Esophagus squamous epithelium (tissue), 5 donors: ENCODE data around the gene NCAPG. TPM values are rescaled to one million over a fixed set of nuclear protein-coding genes. Genes with fewer than 3 reads are reported as not detected.

Source experiments
- DNase-seq: peaks from one replicate; lab custom pipeline; 2025; lab: John Stamatoyannopoulos, UW
- H3K27ac ChIP-seq, 4 donors: fragments of 200-600 bp; sonication (generic); one replicate each; pipeline ENCODE4 v1.5.1; 2016 to 2019; ENCODE audit warnings: mild to moderate bottlenecking in 1 of 4
- H3K27me3 ChIP-seq, 4 donors: fragments of 200-600 bp; sonication (generic); 1 replicate in 3 of 4; 2 replicates in 1 of 4; pipeline versions ENCODE4 v1.5.1 to v1.6.0; 2017 to 2021; ENCODE audit warnings: antibody characterized with exemption in 1 of 4
- H3K36me3 ChIP-seq, 3 donors: fragments of 200-600 bp; sonication (generic); one replicate each; pipeline ENCODE4 v1.5.1; 2016 to 2019
- H3K4me1 ChIP-seq, 3 donors: fragments of 200-600 bp; sonication (generic); one replicate each; pipeline ENCODE4 v1.5.1; 2017 to 2019
- H3K4me3 ChIP-seq, 4 donors: fragments of 200-600 bp; sonication (generic); 1 replicate in 3 of 4; 2 replicates in 1 of 4; pipeline ENCODE4 v1.5.1; 2016 to 2019; ENCODE audit warnings: mild to moderate bottlenecking in 2 of 4, moderate library complexity in 1 of 4
- H3K9me3 ChIP-seq, 3 donors: fragments of 200-600 bp; sonication (generic); one replicate each; pipeline ENCODE4 v1.5.1; 2016 to 2019
- POLR2A ChIP-seq, 4 donors: fragments of 450-650 bp; IDR thresholded peaks; one replicate each; pipeline ENCODE4 v1.6.1; 2017; ENCODE audit warnings: antibody characterized with exemption in 4 of 4, mild to moderate bottlenecking in 4 of 4, moderate library complexity in 3 of 4
- WGBS, 2 donors: methylation state at CpG; one replicate each; pipeline ENCODE4 v1.1.5; 2018; 5-methylcytosine and 5-hydroxymethylcytosine counted together
- intact Hi-C: fragments of 100-400 bp; cut with DNase I; formaldehyde crosslinking; loops from one replicate; pipeline ENCODE4 v1.15.0; 2022
- total RNA-seq, 4 donors: library from RNA; depleted of rRNA; stranded (reverse); fragments of >200 nt; gene quantifications; one replicate each; pipeline ENCODE4 v1.1.0, GENCODE V29; 2016
- TF ChIP-seq, protein P1 (sequence below), 6 experiments: fragments of 450-650 bp in 4 of 6; fragments of 200-600 bp in 2 of 6; sonication (generic) in 2 of 6; IDR thresholded peaks; one replicate each; pipeline ENCODE4 v1.5.1; 2016 to 2019; ENCODE audit warnings: antibody characterized with exemption in 6 of 6, mild to moderate bottlenecking in 4 of 6, moderate library complexity in 4 of 6
- donor health status: DM: yes; HTN: yes; CAD: no.

The NCAPG gene
- total RNA-seq, 4 donors from 2014 or later: 3.8 to 19.4 (median 12.5) TPM

DNA sequence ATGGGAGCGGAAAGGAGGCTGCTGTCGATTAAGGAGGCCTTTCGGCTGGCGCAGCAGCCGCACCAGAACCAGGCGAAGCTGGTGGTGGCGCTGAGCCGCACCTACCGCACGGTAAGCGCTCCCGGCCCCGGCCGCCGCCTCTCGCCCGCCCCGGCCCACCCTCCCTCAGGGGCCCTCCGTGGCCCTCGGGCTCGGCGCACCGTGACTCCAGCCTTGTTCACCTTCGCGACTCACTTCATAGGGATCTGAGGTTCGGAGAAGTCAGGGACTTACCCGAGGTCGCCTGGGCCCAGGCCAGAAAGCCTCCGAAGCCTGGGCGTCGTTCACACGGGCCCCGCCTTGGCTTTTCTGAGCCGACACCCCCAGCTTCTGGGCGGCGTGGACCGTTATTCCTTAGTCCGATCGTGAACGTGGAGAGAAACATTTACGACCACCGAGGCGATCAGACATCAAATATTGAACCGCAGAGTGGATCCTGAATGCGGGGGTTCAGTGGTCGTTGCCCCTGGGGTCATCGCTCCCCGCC lies 362 bp downstream of the NCAPG start:
- WGBS, 2 donors: 0% methylated on average over 18 to 21 of the region's 48 CpGs
- no peak for DNase-seq
- TF ChIP-seq, protein P1, sequence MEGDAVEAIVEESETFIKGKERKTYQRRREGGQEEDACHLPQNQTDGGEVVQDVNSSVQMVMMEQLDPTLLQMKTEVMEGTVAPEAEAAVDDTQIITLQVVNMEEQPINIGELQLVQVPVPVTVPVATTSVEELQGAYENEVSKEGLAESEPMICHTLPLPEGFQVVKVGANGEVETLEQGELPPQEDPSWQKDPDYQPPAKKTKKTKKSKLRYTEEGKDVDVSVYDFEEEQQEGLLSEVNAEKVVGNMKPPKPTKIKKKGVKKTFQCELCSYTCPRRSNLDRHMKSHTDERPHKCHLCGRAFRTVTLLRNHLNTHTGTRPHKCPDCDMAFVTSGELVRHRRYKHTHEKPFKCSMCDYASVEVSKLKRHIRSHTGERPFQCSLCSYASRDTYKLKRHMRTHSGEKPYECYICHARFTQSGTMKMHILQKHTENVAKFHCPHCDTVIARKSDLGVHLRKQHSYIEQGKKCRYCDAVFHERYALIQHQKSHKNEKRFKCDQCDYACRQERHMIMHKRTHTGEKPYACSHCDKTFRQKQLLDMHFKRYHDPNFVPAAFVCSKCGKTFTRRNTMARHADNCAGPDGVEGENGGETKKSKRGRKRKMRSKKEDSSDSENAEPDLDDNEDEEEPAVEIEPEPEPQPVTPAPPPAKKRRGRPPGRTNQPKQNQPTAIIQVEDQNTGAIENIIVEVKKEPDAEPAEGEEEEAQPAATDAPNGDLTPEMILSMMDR (IDR thresholded peaks at IDR 0.05): no peak
- no peak for TF ChIP-seq POLR2A (IDR thresholded peaks at IDR 0.05)
- Histone ChIP-seq H3K27me3 (no peaks in the 10 kb centered on the region), H3K4me3 (peak overlapping the region; percentile 62 to 96 (median 86)), H3K4me1 (peaks cover 22 to 59% (median 31%) of the 10 kb centered on the region in 3 donors), H3K9me3 (no peaks in the 10 kb centered on the region), H3K36me3 (no peaks in the 10 kb centered on the region), H3K27ac (peak overlapping the region; percentile 96 to 100 (median 96))
- intact Hi-C loops: no loop called here

DNA sequence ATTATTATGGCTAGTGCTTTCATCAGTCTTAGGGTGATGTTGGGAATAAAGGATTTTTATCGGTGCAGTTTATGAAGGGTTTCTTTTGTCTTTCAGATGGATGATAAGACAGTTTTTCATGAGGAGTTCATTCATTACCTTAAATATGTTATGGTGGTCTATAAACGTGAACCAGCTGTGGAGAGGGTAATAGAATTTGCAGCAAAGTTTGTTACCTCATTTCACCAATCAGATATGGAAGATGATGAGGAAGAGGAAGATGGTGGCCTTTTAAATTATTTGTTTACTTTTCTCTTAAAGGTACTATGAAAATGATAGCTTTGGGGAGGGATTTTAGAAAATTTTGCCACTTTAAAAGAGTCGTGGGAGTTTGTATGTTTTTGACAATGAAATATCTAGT lies 1.3 kb downstream of the NCAPG start:
- H3K27ac ChIP-seq: peak overlapping the region in 1 of 4 donors; percentile 100
- H3K4me1 ChIP-seq: peaks cover 22 to 49% (median 28%) of the 10 kb centered on the region in 3 donors
- WGBS, 2 donors: 6 to 10% methylated on average over 3 of the region's 3 CpGs
- TF ChIP-seq, protein P1 (IDR thresholded peaks at IDR 0.05): no peak
- no peak for TF ChIP-seq POLR2A (IDR thresholded peaks at IDR 0.05)
- H3K27me3 ChIP-seq: no peaks in the 10 kb centered on the region
- intact Hi-C loops: no loop called here
- H3K36me3 ChIP-seq: no peaks in the 10 kb centered on the region
- no peak for DNase-seq
- no peaks in the 10 kb centered on the region for H3K9me3 ChIP-seq
- H3K4me3 ChIP-seq: no peak overlapping the region

DNA sequence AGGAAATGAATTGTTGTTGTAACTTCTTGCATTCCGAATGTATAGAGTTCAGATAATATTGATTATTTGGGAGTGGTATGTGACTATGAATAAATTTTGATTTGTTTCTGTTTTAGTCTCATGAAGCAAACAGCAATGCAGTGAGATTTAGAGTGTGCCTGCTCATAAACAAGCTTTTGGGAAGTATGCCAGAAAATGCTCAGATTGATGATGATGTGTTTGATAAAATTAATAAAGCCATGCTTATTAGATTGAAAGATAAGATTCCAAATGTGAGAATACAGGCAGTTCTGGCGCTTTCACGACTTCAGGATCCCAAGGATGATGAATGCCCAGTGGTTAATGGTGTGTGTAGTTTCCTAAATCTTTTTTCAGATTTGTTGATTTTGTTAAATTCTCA lies 2.0 kb downstream of the NCAPG start:
- DNase-seq: no peak
- TF ChIP-seq, protein P1 (IDR thresholded peaks at IDR 0.05): no peak
- TF ChIP-seq POLR2A (IDR thresholded peaks at IDR 0.05): no peak
- H3K4me3 ChIP-seq: no peak overlapping the region
- H3K36me3 ChIP-seq: no peaks in the 10 kb centered on the region
- intact Hi-C loops: no loop called here
- no peaks in the 10 kb centered on the region for H3K27me3 ChIP-seq
- H3K9me3 ChIP-seq: no peaks in the 10 kb centered on the region
- H3K27ac ChIP-seq: no peak overlapping the region
- peaks cover 19 to 42% (median 22%) of the 10 kb centered on the region in 3 donors for H3K4me1 ChIP-seq
- 50 to 65% methylated on average over 3 of the region's 3 CpGs for WGBS, 2 donors

DNA sequence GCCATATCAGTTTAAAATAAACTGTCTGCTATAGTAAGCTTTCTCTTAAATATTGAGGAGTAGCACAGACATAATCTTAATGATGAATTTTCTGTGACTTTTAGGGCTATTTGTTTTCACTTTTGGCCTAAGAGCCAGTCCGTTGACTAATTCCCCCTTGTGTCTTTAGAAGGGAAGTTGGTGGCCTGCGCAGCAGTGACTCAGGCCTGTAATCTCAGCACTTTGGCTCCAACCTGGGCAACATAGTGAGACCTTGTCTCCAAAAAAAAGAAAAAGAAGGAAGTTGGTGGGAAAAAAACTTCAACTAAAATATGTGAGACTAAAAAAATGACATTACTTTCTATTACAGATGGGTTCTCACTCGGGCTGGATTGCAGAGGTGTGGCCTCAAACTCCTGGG lies 3.4 kb downstream of the NCAPG start:
- H3K4me1 ChIP-seq: peaks cover 7 to 29% (median 10%) of the 10 kb centered on the region in 3 donors
- 49 to 62% methylated on average over 3 of the region's 3 CpGs for WGBS, 2 donors
- TF ChIP-seq, protein P1 (IDR thresholded peaks at IDR 0.05): no peak
- no peak for TF ChIP-seq POLR2A (IDR thresholded peaks at IDR 0.05)
- no peak for DNase-seq
- no peaks in the 10 kb centered on the region for H3K27me3 ChIP-seq
- no peaks in the 10 kb centered on the region for H3K9me3 ChIP-seq
- intact Hi-C loops: no loop called here
- no peak overlapping the region for H3K4me3 ChIP-seq
- no peak overlapping the region for H3K27ac ChIP-seq
- no peaks in the 10 kb centered on the region for H3K36me3 ChIP-seq

DNA sequence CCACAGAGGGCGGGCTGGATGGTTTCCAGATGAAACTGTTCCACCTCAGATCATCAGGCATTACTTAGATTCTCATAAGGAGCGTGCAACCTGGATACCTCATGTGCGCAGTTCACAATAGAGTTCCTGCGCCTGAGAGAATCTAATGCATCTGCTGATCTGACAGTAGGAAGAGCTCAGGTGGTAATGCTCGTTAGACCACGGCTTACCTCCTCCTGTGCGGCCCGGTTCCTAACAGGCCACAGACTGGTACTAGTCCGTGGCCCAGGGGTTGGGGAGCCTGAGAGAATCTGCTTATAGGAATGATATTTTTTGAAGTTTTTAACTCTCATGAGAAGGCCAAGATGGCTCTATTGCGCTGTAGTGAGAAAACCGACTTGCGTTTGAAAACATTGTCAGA lies 5.4 kb downstream of the NCAPG start:
- intact Hi-C loops: no loop called here
- Histone ChIP-seq H3K4me1 (peaks cover 0 to 18% (median 3%) of the 10 kb centered on the region in 3 donors), H3K9me3 (no peaks in the 10 kb centered on the region), H3K4me3 (no peak overlapping the region), H3K27me3 (no peaks in the 10 kb centered on the region), H3K36me3 (no peaks in the 10 kb centered on the region), H3K27ac (no peak overlapping the region)
- no peak for TF ChIP-seq POLR2A (IDR thresholded peaks at IDR 0.05)
- TF ChIP-seq, protein P1 (IDR thresholded peaks at IDR 0.05): no peak
- no peak for DNase-seq
- WGBS, 2 donors: 94 to 98% methylated on average over 11 to 12 of the region's 12 CpGs
